ENCODE data around the gene IDH1.
"Not testable (repeated sequence)": the region's sequence is repeated elsewhere in the genome, so short reads cannot be mapped to it uniquely, and the experiment has no call there.

The IDH1 gene

DNA sequence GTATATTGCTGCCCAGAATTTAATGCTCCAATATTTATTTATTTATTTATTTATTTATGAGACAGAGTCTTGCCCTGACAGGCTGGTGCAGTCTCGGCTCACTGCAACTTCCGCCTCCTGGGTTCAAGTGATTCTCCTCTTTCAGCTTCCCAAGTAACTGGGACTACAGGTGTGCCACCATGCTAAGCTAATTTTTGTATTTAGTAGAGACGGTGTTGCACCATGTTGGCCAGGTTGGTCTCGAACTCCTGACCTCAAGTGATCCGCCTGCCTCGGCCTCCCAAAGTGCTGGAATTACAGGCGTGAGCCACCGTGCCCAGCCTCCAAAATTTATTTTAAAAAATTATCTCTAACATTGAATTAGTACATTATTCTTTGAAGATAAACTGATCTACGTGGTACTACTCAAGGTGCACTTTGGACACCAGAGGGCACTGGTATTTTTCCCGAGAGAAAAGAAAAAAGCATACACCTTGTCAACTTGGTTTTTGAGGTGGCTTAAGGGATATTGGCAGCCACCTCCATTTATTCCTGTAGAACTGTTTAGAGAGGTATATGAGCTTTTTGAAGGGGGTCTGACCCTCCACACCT is 1.4 kb upstream of the IDH1 start:
- DNase-seq, result no peak

GRCh38 chr2:208255557-208256106 is 761 bp upstream of the IDH1 start:
- DNase-seq, result no peak

- DNase-seq, result peak; percentile 43
Observed at GRCh38 chr2:208254118-208254870, 577 bp downstream of the IDH1 start.

DNA sequence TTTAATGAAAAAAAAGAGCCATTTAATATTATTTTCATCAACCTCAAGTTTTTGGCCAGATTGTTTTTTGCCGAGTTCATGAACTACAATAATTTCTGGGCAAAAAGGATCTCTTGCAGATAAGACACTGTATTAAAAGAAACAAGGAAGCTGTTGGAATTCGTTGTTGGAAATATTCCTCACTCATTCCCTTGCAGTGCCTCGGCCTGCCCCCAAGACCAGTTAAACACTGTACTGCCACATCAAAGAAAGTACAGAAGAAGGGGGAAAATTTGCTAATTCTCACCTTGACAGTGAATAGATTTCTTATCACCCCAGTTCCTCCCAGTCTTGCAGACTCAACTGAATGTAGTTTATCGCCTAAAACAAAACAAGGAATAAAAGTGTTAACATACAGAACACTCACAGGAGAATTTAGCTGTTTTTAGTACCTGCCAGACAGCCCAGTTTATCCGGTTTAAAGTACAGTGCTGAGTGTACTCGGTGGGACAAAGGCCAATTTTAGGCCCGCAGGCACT is 1.2 kb downstream of the IDH1 start:
- no peak for DNase-seq

DNA sequence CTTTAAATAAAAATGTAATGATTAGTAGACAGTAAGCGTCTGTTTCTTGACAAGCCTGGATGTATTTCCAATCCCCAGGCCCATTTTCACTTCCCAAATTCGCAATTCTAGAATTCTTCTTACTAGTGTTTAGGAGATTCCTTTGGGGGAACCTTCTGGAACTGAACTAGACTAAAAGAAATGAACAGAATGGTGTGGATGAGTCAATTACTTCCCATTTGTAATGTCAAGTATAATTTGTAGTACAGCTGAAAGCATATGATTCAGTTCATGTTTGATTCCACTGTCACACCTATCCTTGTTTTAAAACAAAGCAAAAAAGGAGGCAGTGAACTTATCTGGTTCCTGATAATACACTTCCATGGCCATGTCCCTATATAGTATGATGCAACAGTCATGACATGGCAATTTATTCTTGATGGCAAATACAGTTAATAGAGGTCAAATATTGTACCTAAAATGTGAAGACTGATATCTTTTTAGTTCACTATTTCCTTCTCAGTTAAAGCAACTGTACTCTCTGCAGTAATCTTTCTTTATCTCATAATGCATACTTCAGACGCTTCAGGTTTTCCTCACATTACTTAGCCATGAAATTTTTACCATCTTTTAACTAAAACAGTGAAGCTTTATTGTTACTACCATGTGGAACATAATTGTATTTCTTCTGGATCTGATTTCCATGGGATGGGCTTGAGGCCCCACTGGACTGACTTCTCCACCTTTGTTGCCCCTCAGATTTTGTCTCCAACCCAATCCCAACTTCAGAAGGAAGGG is 2.0 kb downstream of the IDH1 start:
- no peak for DNase-seq

GRCh38 chr2:208251098-208251497 is 3.8 kb downstream of the IDH1 start:
- DNase-seq, result no peak

- DNase-seq, result no peak
Observed at GRCh38 chr2:208250388-208250787, 4.5 kb downstream of the IDH1 start.

DNA sequence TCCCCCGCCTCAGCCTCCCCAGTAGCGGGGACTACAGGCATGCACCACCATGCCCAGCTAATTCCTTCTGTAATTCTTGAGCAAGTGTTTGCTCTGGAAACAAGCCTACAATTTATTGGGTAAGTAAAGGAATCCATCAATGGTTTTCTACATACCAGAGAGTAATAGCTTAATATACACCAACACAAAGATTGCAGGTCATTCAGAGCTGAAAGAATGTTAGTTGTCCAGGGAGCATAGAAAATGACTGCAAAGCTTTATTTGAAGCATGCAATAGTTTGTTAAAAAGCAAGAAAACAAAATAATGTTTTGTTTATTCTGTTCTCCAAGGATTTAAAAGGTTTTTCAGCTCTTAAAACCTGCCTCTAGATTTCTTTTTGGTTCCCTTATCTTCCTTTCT is 5.6 kb downstream of the IDH1 start:
- DNase-seq, result no peak

- DNase-seq, result no peak
Observed at GRCh38 chr2:208248601-208249000, 6.3 kb downstream of the IDH1 start.

DNA sequence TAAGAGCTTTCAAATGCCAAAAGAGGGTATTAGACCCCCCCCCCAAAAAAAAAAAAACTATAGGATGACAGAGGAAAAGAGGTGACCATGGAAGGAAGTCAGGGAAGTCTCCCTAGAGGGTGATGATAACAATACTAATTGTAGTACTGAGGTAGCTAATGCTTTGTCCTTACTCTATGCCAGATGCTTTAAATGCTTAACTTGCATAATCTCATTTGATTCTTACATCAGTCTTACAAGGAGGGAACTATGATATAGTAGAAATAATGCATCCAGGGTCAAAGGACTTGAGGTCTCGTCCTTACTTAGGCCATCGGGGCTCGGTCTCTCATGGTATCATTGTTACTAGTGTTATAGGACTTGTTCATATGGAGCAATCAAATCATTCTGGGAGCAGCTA is 9.1 kb downstream of the IDH1 start:
- no peak for DNase-seq

- no peak for DNase-seq
Observed at GRCh38 chr2:208244422-208244821, 10.4 kb downstream of the IDH1 start.

DNA sequence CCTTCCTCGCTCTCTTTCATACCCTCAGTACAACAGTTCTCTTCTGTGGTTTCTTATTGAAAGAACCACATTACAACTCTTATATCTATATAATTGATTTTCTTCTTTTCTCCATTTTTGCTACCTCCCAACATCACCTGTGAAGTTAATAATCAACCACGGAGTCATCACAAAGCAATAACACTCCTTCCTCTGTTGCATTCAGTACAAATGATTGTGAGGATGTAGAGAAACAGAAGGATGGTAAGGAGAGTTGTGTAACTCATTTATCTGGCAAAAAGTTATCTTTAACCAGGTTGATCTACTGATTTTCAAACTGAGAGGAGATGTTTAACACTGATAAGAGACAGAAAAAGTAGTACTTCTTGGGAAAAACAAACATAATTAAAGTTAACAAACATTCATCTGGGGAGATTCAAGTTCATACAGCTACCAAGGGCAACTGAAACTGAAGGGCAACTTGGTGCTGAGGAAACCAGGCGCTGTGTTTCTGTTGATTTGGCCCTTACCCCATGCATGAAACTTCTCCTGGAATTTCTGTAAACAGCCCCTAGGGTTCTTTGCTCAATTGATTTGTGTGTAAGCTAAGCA is 14.2 kb downstream of the IDH1 start:
- no peak for DNase-seq

DNA sequence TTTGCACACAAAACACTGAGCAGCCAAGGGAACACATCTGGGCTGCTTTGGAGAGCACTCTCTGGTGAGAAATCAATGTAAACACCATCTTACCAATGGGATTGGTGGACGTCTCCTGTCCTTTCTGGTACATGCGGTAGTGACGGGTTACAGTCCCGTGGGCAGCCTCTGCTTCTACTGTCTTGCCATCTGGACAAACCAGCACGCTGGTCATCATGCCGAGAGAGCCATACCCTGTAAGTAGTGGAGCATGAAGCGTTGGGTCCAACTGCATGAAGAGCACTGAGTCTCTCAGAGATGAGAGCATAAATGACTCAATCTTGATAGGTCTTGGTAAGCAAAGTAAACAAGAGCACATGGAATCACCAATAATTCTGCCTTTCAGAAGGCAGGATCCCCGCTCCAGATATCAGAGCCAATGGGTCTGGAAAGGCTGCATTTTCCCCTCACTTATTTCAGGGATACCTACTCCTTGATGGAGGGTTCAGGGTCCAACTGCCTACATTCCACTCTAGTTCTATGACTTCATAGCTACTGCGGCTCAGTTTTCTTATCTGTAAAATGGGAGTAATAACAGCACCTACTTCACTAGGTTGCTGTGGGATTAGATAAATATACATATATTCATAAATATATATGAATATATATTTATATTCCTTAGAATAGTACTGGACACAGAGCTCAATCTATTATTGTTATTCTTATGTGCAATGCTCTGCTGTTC is 14.9 kb downstream of the IDH1 start:
- no peak for DNase-seq

DNA sequence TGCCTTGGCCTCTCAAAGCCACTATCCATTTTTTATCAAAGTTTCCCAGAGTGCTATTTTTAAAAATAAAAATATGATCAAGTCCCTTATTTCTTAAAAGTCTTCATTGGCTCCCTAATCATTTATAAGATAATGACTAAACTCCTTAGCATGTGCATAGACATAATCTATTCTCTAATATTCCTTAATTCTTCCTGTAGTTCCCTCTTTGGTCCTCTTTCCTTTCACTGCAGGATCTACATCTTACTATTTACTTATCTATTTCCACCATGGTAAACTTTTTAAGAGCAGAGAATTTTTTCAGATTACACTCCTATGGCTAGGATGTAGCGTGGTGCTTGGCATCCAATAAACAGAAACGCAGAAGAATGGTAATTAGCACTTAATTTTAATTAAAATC is 19.0 kb downstream of the IDH1 start:
- no peak for DNase-seq

GRCh38 chr2:208234786-208235185 is 20.1 kb downstream of the IDH1 start:
- DNase-seq, result no peak

DNA sequence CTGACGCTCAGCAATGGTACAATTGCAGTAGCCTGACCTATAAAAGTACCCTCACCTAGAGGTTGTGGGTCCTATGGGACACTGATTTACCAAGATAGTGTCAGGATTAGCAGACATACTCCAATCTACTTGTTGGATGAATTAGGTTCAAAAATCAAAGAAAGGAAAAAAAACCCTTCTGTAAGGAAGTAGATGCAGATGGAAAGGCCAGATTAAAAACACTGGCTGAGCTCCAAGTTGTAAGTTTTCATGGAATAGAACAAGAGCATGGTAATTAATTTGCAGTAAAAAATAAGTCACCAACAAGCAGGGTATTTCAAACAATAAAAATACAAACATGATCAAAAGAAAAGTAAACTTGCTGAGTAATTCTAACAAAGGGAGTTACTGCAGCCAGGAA is 26.4 kb downstream of the IDH1 start:
- no peak for DNase-seq

DNA sequence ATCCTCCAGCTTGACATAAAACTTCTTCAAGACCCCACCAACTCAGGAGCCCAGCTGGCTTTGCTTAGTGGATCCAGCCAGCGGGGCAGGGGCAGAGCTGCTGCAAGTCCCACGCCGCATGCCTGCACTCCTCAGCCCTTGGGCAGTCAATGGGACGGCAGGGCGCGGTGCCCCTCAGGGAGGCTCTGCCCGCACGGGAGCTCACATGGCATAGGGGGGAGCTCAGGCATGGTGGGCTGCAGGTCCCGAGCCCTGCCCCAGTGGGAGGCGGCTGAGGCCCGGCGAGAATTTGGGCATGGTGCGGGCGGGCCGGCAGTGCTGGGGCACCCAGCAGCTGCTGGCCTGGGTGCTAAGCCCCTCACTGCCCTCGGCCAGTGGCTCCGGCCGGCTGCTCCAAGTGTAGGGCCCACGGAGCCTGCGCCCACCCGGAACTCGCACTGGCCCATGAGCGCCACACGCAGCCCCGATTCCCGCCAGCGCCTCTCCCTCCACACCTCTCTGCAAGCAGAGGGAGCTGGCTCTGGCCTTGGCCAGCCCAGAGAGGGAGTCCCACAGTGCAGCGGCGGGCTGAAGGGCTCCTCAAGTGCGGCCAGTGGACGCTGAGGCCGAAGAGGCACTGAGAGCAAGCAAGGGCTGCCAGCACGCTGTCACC is 27.2 kb downstream of the IDH1 start:
- no peak for DNase-seq

- DNase-seq, result no peak
Observed at GRCh38 chr2:208224802-208225201, 30.1 kb downstream of the IDH1 start.

- no peak for DNase-seq
Observed at GRCh38 chr2:208222351-208222750, 32.5 kb downstream of the IDH1 start.

DNA sequence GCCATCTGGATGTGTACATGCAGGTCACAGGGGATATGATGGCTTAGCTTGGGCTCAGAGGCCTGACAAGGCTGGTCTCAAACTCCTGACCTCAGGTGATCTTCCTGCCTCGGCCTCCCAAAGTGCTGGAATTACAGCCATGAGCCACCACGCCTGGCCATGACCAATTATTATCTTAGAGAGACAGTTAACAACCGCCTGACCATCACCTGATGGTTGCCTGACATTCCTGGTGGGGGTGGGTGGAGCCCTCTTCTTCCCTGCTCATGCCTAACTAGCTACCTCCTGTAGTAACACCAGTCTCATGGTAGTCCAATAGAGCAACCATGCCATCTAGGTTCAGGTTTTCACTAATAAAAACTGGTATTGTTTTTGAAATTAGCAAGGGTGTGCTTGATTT is 33.0 kb downstream of the IDH1 start:
- DNase-seq, result not testable (repeated sequence)

GRCh38 chr2:208210688-208211451 is 44.0 kb downstream of the IDH1 start:
- no peak for DNase-seq

All from NCI-H446 treated with DMSO at 0.1 percent for 48 hours (cell line).